HG02588 (cell line): ENCODE measurements around the gene HSPBP1.

Experiments
- ATAC-seq: cut with Tn5 transposase; IDR thresholded peaks from one replicate; pipeline ENCODE4 v1.9.1; 2021; ENCODE audit warnings: mild to moderate bottlenecking, moderate library complexity; ENCODE audit not compliant: unreplicated experiment

The HSPBP1 gene

DNA sequence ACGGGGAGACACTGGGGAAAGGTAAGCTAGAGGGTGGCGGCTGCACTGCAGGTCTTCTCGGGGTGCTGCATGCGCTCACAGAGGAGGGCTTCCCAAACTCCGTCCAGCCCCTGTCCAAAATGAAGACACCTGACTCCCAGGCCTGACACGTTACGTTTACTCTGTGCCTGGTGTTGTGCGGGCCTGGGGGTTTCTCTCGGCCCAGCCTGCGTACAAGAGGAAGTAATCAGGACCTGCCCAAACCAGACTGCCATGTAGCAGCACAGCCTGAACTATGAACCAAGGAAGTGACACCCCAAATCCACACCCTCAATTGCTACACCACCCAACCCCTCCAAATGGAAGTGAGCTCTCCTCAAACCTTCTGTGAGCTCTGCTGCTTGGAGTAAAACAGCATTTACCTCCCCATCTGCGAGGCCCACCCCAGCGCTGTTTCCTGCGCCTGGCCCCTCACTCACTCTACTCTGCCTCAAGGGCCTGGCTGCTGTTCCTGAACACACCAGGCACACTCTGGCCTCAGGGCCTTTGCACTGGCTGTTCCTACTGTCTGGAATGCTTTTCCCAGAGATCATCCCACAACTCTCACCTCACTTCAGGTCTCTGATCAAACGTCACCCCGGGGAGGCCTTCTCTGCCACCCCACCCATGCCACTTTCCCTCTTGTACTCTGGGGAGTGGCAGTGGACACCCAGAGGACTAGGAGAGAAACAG, 3.0 kb downstream of the HSPBP1 start:
- ATAC-seq = no peak

DNA sequence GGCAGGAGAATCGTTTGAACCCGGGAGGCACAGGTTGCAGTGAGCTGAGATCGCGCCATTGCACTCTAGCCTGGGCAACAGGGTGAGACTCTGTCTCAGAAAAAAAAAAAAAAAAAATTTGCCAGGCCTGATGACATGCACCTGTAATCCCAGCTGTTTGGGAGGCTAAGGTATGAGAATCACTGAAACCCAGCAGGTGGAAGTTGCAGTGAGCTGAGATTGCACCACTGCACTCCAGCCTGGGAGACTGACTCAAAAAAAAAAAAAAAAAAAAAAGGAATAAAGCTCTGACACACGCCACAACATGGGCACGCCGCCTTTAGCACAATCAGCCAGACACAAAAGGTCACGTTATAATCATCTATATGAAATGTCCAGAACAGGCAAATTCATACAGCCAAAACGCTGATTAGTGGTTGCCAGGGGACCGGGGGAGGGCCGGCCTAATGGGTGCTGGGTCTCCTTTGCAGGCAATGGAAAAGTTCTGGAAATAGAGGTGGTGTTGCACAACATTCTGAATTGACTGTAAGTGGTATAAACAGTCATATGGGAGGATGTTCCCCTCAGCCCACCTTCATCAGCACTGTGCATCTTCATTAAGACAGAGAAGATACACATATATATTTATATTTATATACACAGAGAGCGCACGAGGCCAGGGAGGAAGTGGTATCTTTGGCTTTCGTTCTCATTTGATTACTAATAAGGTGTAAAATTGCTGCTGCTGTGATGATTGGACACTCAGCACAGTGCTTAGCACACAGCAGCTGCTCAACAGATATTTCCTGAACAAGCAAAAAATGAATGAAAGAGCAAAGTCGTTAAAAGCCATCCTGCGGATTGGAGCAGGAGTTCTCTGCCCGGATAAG, 3.8 kb downstream of the HSPBP1 start:
- no peak for ATAC-seq

DNA sequence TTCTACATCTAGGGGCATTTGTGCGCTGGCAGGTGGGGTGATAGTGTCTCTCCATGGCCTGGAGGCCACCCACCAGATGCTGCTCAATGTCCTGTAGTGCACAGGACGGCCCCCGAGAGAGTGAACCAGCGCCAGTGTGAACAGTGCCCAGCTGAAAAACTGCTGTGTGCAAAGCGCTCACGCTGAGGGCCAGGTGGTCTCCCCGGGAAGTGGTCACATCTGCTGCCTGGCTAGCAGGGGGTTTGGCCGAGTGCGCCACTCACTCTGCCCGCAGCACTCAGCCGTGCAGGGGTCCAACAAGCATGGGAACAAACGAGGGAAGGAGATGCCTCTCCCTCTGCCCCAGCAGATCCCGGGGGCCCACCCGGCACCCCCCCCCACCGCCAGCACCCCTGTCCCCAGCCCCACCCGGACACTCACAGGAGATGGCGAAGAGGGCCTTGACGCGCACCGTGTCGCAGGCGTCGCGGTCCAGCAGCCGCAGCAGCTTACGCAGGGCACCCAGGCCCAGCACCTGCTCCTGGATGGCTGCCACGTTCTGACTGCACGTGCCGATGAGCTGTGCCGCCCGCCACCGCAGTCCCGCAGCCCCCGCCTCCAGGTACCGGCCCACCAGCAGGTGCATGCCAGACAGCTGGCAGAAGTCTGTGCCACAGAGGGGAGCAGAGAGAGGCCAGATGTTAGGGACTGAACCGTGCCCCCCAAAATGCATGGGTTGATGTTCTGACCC, 5.8 kb downstream of the HSPBP1 start:
- no peak for ATAC-seq

DNA sequence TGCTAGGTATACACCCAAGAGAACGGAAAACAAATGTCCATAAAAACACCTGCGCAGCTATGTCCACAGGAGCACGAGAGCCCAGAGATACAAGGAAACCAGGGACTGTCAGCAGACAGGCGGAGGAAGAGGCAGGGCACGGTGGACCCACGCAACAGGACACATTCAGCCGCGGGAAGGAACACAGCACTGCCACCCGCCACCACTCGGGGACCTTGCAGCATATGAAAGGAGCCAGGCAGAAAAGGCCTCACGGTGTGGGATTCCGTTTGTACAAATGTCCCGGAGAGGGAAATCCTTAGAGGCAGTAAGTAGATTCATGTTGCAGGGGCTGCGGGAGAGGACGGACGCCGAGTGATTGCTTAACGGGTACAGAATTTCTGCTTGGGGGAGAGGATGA, 7.8 kb downstream of the HSPBP1 start:
- no peak for ATAC-seq

DNA sequence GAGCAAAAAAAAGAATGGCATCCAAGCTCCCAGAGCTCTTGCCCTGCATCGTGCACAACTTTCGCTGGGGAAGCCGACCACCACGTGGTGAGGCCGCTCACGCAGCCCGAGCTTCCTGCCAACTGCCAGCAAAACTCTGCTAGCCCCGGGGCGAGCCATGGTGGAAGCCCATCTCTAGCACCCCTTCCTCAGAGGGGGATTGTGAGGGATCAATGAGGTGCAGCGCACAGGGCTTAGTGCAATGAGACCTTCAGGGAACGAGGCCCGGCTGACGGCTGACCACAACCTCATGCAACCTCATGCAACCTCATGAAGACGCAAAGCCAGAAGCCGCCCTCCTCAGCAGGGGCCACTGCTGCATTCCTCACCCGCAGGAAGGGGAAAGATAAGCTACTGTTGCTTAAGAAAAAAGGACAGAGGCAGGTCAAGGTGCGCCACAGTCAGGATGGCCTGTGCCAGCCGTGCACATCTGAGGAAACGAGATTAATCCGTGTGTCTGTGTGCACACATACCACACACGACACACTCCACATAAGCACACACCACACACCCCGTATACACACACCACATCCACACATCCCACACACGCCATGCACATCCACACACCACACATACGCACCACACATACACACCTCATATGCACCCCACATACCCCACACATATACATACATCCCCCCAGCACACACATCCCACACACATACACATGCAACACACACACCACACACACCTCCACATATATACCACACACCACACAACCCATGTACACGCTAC, 9.6 kb downstream of the HSPBP1 start:
- ATAC-seq = no peak

DNA sequence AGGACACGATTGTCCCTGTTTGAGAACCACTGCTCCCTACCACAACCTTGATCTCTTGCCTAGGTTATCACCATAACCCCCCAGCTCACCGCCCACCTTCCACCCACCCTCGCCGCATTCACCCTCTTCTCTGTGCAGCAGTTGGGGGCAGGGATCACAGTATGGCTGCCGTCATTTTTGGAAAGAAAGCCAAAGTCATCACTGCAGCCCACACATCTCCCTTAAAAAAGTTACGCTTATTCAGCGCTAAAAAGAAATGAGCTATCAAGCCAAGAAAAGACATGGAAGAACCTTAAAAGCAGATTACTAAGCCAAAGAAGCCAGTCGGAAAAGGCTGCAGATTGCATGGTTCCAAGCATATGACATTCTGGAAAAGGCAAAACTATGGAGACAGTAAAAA, 10.6 kb downstream of the HSPBP1 start:
- ATAC-seq = no peak

DNA sequence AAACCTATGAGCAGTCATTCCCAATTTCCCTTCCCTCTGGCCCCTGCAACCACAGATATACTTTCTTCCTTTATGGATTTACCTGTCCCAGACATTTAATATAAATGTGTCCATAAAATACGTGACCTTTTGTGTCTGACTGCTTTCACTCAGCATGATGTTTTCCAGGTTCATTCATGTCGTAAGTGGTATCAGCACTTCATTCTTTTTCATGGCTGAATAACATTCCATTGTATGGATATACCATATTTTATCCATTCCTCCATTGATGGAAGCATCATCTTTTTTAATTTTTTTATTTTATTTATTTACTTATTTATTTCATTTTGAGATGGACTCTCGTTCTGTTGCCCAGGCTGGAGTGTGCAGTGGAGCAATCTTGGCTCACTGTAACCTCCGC, 13.1 kb downstream of the HSPBP1 start:
- no peak for ATAC-seq

DNA sequence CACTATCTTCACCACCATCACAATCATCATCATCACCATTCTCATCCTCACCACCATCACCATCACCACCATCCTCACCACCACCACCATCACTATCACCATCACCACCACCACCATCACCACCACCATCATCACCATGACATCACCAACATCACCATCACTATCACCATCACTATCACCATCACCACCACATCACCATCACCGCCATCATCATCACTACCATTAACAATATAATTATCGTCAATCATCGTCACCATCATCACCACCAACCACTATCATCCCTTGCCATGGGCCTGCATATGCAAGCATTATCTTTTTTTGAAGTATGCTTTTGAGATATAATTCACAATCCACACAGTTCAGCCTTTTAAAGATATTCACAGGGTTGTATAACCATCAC, 13.5 kb downstream of the HSPBP1 start:
- ATAC-seq = no peak

DNA sequence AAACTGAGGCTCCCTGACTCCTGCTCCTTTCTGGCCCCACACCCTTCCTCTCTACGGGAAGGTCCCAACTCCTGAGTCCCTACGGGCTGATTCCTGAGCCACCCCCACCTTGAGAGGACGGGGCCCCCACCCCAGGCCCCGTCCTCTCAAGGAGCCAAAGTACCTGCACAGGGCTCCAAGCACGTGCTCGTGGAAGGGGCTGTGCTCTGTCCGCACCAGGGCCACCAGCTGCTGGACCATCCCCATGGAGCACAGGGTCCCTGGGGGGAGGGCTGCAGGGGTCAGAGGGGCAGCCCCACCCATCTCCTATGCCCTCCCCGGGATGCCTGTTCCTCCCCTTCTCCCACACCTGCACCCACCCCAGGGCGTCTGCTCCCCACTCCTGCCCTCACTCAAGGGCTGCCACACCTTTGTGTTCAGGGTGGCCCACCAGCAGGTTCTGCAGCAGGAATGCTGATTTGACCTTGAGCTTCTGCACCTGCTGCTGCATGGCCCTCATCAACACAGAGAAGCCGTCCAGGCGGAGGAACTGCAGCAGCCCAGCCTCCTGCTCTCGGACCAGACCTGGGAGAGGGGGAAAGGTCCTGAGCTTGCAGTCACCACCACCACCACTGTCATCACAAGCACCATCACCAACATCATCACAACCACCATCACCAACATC, 14.1 kb downstream of the HSPBP1 start:
- ATAC-seq = no peak

DNA sequence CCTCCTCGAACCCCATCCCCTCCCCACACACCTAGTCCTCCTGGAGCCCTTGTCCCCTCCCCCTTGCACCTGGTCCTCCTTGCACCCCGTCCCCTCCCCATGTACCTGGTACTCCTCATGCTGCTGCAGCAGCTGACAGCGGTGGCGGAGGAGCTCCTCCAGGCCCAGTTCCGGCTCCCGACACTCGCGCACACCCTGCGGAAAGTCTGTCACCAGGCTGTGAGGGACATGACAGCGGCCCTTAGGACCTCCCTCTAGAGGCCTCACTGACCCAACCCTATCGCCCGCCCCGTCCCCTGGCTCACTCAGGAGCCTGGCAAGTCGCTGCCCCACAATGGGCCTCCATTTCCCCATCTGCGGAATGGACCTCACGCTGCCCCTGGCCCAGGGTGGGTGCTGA, 14.7 kb downstream of the HSPBP1 start:
- ATAC-seq = no peak

DNA sequence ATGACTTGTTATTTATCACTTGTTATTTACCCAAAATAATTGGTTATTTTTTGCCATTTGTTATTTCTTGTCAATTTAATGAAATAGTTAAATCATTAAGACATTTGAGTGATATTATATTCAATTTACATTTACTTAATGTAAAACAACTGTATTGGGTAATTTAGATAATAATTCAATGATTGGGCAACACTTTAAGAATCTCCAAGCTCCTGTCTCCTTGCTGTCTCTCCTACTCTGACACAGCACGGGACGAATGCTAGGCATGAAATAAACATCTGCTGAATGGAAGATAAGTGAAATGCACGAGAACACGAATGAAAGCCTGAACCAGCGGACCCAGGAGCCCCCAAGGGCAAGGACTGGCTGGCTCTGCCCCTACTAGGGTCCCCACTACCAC, 15.4 kb downstream of the HSPBP1 start:
- no peak for ATAC-seq

DNA sequence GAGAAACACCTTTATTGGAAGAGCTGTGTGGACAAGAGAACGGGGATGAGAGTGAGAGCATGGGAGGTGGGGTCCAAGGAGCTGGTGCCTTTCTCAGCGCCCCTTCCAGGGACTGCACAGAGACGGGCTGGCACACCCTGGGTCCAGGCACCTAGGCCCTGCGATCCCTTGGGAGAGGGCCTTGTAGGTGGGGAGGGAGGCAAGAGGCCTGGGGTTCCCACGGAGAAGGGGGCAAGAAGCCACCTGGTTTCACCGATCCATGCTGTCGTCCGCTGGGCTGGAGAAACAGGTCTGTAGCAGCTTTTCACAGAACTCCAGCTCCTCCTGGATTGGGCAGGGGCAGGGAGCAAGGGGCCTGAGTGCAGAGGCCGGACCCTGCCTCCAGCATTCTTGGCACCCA, 17.6 kb downstream of the HSPBP1 start:
- no peak for ATAC-seq

DNA sequence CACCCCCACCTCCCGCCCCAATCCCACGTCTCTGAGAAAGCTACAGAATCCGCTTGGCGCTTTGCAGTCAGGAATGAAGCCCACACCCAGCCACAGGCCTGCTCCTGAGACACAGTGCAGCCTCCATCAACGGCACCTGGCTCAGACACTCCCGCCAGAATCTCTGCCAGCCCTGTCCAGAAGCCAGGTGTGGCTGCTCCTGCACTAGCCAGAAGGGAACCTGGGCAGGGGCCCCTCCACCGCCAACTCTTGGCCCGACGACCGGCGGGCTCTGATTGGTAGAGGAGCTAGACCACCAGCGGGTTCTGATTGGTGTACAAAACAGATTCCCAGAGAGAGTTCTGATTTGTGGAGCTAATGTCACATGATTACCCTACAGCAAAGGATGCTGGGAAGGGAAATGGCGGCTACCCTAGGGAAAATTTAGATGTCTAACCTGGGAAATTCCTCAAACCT, 18.2 kb downstream of the HSPBP1 start:
- no peak for ATAC-seq

DNA sequence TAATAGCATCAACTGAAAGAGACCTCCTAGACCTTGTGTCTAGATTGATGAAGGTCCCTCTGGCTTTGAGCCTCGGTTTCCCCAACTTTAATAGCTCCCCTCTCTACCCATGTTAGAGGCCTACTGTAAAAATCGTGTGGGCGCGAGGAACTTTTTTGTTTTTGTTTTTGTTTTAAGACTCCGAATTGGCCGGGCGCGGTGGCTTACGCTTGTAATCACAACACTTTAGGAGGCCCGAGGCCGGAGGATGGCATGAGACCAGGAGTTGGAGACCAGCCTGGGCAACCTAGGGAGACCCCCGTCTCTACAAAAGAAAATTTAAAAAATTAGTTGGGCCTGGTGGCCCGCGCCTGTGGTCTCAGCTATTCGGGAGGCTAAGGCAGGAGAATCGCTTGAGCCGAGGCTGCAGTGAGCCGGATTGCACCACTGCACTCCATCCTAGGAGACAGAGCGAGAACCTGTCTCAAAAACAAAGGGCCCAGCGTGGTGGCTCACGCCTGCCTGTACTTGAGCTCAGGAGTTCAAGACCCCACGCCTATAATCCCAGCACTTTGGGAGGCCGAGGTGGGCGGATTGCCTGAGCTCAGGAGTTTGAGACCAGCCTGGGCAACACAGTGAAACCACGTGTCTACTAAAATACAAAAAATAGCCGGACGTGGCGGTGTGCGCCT, 20.2 kb downstream of the HSPBP1 start:
- no peak for ATAC-seq

DNA sequence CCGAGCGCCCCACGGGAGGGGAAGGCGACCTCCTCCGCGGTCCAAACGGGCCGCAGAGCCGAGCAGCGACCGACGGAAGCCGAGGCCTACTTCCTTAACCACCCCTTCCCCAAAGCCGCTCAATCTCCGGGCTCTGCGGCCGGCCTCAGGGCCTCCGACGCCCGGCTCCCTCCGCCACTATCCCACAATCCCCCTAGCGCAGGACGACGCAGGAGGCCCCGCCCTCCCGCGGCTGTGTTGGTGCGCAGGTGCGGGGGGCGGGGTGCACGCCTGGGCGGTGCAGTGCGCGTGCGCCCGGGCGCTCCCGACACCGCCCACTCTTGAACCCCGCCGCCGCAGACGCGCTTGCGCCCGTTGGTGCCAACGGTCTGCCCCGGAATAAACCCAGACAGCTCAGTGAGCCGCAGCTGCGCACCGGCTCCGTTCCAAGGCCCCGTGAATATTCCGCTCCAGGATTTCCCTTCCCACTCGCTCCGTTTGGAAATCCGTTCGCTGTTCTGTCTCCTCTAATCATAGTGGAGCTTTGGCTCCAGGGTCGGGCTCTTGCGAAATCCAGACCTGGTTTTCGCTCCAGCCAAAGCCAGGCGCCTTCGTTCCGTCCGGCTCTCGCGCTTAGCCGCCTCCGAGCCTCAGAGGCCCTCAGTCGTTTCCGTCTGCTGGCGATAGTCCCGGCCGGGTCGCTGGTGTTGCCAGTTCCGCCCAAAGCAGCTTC, 20.9 kb downstream of the HSPBP1 start, which contains the start of gene PPP6R1:
TSS of gene PPP6R1 (minus strand) at position 190 of the 712 bp plus-strand sequence. CDS start 11,914 bp downstream, outside the sequence.
- ATAC-seq = peak; percentile 65

DNA sequence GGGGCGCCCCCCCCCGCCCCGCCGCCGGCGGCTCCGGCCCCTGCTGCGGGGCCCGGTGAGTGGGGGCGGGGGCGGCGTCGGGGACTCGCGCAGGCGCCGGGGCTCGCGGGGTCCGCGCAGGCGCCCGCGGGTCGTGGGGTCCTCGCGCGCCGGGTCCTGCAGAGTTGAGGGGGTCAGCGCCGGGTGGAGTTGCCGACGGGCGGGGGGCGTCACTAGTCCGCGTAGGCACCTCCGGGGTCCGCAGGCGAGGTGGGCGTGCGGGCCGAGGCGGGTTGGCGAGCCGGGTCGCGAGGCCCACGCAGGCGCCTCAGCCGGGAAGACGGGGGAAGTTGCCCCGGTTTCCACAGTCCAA, 21.5 kb downstream of the HSPBP1 start:
- peak; percentile 17 for ATAC-seq

DNA sequence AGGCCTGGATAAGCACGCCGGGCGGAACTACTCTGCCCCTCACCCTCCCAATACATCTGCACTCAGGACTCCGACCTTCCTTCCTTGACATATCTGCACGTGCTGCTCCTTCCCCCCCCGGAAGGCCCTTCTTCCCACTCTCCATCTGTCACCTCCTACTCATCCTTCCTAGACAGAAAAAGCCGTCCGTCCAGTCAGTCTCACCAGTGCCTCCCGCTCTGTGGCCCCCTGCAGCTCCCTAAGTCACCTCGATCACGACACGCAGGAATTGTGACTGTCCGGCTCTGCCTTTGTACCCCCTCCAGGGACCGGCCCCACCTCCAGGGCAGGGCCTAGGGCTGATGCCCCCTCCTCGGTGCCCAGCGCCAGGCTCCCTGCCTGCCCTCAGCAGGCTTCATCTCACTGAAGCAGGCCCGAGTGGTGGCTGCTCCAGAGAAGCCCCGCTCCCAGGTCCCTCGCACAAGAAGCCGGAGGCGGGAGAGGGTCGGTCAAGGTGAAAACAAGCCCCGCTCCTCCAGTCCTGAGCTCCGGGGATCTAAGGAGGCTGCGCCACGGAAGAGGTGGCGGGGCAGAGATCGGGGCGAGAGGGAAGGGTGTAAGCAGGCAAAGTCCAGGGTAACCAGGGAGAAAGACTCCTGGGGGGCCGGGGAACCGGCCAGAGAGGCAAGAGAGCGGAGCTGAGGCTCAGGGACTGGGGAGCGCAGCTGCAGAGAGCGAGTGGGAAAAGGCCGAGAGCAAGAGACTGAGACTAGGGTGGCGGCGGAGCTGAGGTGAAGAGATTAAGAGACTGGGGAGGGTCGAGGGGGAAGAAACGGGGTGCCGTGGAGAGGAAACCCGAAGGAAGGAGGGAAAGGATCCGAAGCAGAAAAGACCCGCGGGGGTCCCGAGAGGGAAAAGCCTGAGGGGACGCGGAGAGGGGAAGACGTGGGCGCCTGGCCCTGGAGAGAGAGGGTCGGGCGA, 22.2 kb downstream of the HSPBP1 start:
- no peak for ATAC-seq
